GM23338 (cell line): ENCODE measurements around the gene NAA16. TPM values are rescaled to one million over a fixed set of nuclear protein-coding genes. Genes with fewer than 3 reads are reported as not detected.

Experiments used
- ATAC-seq: fragments of 200-7000 bp; cut with Tn5 transposase; 3 replicates; pipeline ENCODE4 v1.9.1; 2020
- DNase-seq: peaks from one replicate; pipeline ENCODE4 v3.0.0-alpha.2; 2015; ENCODE audit warnings: low spot score
- H2AFZ ChIP-seq: fragments of 200-600 bp; sonication (generic); 2 replicates; pipeline ENCODE4 v1.8.0; 2016; ENCODE audit warnings: antibody characterized with exemption, mild to moderate bottlenecking, moderate library complexity
- H3F3A ChIP-seq: fragments of 200-600 bp; sonication (generic); replicated peaks from 2 replicates; pipeline ENCODE4 v1.8.0; 2017; ENCODE audit warnings: antibody characterized with exemption, mixed run types, low read depth
- H3K27ac ChIP-seq: fragments of 200-600 bp; sonication (generic); 2 replicates; pipeline ENCODE4 v1.6.1; 2016; ENCODE audit warnings: low read depth
- H3K27me3 ChIP-seq: fragments of 200-600 bp; sonication (generic); 2 replicates; pipeline ENCODE4 v1.8.0; 2016; ENCODE audit warnings: mild to moderate bottlenecking, mixed run types, moderate library complexity; ENCODE audit not compliant: insufficient read depth
- H3K36me3 ChIP-seq: fragments of 200-600 bp; sonication (generic); 2 replicates; pipeline ENCODE4 v1.8.0; 2016; ENCODE audit warnings: mild to moderate bottlenecking; ENCODE audit not compliant: insufficient read depth
- H3K4me1 ChIP-seq: fragments of 200-600 bp; sonication (generic); 2 replicates; pipeline ENCODE4 v1.8.0; 2016; ENCODE audit warnings: mild to moderate bottlenecking, moderate library complexity; ENCODE audit not compliant: insufficient read depth
- H3K4me2 ChIP-seq: fragments of 200-600 bp; sonication (generic); 2 replicates; pipeline ENCODE4 v1.7.1; 2017; ENCODE audit warnings: mixed run types
- H3K4me3 ChIP-seq: fragments of 200-600 bp; sonication (generic); 2 replicates; pipeline ENCODE4 v1.6.1; 2016; ENCODE audit warnings: mixed run types
- H3K79me2 ChIP-seq: fragments of 200-600 bp; sonication (generic); replicated peaks from 2 replicates; pipeline ENCODE4 v1.8.0; 2017; ENCODE audit warnings: mild to moderate bottlenecking; ENCODE audit not compliant: insufficient read depth
- H3K9me2 ChIP-seq: fragments of 200-600 bp; sonication (generic); 2 replicates; pipeline ENCODE4 v1.8.0; 2017; ENCODE audit not compliant: insufficient read depth
- H4K20me1 ChIP-seq: fragments of 200-600 bp; sonication (generic); replicated peaks from 2 replicates; pipeline ENCODE4 v1.8.0; 2017; ENCODE audit warnings: mild to moderate bottlenecking; ENCODE audit not compliant: insufficient read depth
- H3K27ac Mint-ChIP-seq: 2 replicates; pipeline ENCODE4 v1.8.0; 2020; ENCODE audit warnings: inconsistent platforms, mild to moderate bottlenecking, moderate library complexity, mixed read lengths
- H3K27me3 Mint-ChIP-seq: 3 replicates; pipeline ENCODE4 v1.8.0; 2022; ENCODE audit warnings: low read depth, mild to moderate bottlenecking, moderate library complexity, mixed read lengths, inconsistent platforms; ENCODE audit not compliant: insufficient read depth, poor library complexity
- H3K36me3 Mint-ChIP-seq: 3 replicates; pipeline ENCODE4 v1.8.0; 2021; ENCODE audit warnings: low read depth, mild to moderate bottlenecking, inconsistent platforms, moderate library complexity, mixed read lengths
- H3K4me1 Mint-ChIP-seq: 3 replicates; pipeline ENCODE4 v1.8.0; 2020; ENCODE audit warnings: mild to moderate bottlenecking, inconsistent platforms, mixed read lengths
- H3K4me3 Mint-ChIP-seq: 3 replicates; pipeline ENCODE4 v1.8.0; 2021; ENCODE audit warnings: moderate library complexity, mild to moderate bottlenecking, inconsistent platforms, mixed read lengths
- H3K9me3 Mint-ChIP-seq: 3 replicates; pipeline ENCODE4 v1.8.0; 2020; ENCODE audit warnings: moderate library complexity, mild to moderate bottlenecking, inconsistent platforms, mixed read lengths
- CREB1 ChIP-seq: fragments of 250-450 bp; sonication (Bioruptor Pico); IDR thresholded peaks from 2 replicates; pipeline ENCODE4 v1.5.0; 2020; ENCODE audit warnings: low read depth, mild to moderate bottlenecking, moderate library complexity
- EZH2 ChIP-seq: fragments of 200-600 bp; sonication (generic); IDR thresholded peaks from one replicate; pipeline ENCODE4 v1.8.0; 2017; ENCODE audit warnings: antibody characterized with exemption, mild to moderate bottlenecking, low read depth; ENCODE audit not compliant: unreplicated experiment
- EZH2phosphoT487 ChIP-seq: fragments of 200-600 bp; sonication (generic); IDR thresholded peaks from one replicate; pipeline ENCODE4 v1.8.1; 2018; ENCODE audit warnings: antibody characterized with exemption; ENCODE audit not compliant: unreplicated experiment
- JUNB ChIP-seq: IDR thresholded peaks from one replicate; pipeline ENCODE4 v1.6.1; 2016; ENCODE audit warnings: antibody characterized with exemption; ENCODE audit not compliant: unreplicated experiment
- NANOG ChIP-seq: IDR thresholded peaks from 2 replicates; pipeline ENCODE4 v1.6.1; 2016; ENCODE audit warnings: antibody characterized with exemption, borderline replicate concordance
- POLR2AphosphoS5 ChIP-seq: IDR thresholded peaks from 2 replicates; pipeline ENCODE4 v1.6.1; 2016; ENCODE audit warnings: antibody characterized with exemption, low read depth
- STAT1 ChIP-seq: IDR thresholded peaks from one replicate; pipeline ENCODE4 v1.6.1; 2016; ENCODE audit warnings: antibody characterized with exemption; ENCODE audit not compliant: unreplicated experiment
- ZNF331 ChIP-seq: fragments of 250-450 bp; sonication (Bioruptor Pico); IDR thresholded peaks from 2 replicates; pipeline ENCODE4 v1.5.0; 2020; ENCODE audit warnings: low read depth, mild to moderate bottlenecking, moderate library complexity
- polyA plus RNA-seq: library from polyadenylated mRNA; unstranded; fragments of >200 nt; fragmentation: Nextera tagmentation; extraction: Ambion mirVana; gene quantifications from 2 replicates; pipeline ENCODE4 v1.2.1, GENCODE V29; 2016
- total RNA-seq: library from RNA; depleted of rRNA; stranded (reverse); fragments of >200 nt; shearing (Covaris generic); gene quantifications from 2 replicates; pipeline ENCODE4 v1.2.3, GENCODE V29; 2014
- TF ChIP-seq, protein P1 (sequence below): fragments of 250-450 bp; sonication (Bioruptor Pico); IDR thresholded peaks from 2 replicates; pipeline ENCODE4 v1.5.0; 2020; ENCODE audit warnings: mild to moderate bottlenecking, moderate library complexity
- TF ChIP-seq, protein P2 (sequence below): IDR thresholded peaks from 2 replicates; pipeline ENCODE4 v1.6.1; 2016; ENCODE audit warnings: antibody characterized with exemption
- TF ChIP-seq, protein P3 (sequence below): IDR thresholded peaks from one replicate; pipeline ENCODE4 v1.6.1; 2018; ENCODE audit warnings: antibody characterized with exemption; ENCODE audit not compliant: unreplicated experiment

Gene NAA16
- total and polyA plus RNA-seq, 2 experiments from 2014 or later = 42.3 to 51.7 TPM

DNA sequence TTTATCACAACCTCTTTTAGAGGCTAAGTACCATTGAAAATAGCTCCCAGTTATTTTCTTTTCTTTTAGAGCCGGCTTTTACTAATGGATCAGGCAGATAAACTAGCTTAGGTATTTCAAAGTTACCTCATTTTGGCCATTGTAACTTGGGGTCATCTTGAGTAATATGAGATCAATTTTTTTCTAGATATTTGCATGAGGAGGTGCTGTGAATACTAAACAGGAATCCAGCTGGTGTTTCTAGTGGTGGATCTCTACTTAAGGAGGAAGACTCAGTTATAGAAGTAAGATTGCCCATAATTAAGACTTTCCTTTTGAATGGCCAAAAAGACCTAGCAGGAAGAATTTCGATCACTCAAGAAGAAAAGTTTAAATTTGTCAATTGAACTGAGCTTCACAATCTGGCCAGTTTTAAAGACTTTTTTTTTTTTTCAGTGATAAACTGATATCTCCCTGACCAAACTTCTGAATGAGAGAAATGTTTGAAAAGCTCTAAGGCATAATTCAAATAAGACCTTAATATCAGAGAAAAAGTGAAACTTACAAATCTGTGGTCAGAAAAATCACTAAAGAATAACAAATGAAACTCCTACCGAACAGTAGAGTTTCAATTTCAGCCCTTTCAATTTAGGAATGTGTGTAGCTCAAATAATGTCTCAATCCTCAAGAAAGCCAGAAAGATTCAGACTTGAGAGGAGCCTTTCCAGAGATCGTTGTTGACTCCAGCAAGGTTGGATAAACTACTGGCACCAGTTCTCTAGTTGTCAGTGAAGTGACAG is 11.6 kb upstream of the NAA16 start:
- ATAC-seq (no peak), DNase-seq (no peak)
- Histone ChIP-seq H3K4me3 (no peak overlapping the region), H3K79me2 (no peaks in the 10 kb centered on the region), H4K20me1 (no peaks in the 10 kb centered on the region), H2AFZ (no peak overlapping the region), H3F3A (no peaks in the 10 kb centered on the region), H3K4me2 (no peak overlapping the region), H3K4me1 (0 out of 2 replicates have a peak, but pooled peaks cover 6% of the 10 kb centered on the region), H3K27me3 (no peaks in the 10 kb centered on the region), H3K9me2 (0 out of 2 replicates have a peak, but pooled peaks cover 6% of the 10 kb centered on the region), H3K27ac (no peak overlapping the region), H3K36me3 (no peaks in the 10 kb centered on the region)
- Mint-ChIP-seq H3K27me3 (no peaks in the 10 kb centered on the region), H3K4me3 (no peak overlapping the region), H3K36me3 (no peaks in the 10 kb centered on the region), H3K9me3 (no peaks in the 10 kb centered on the region; the same call in 2 of the 3 replicates), H3K27ac (no peak overlapping the region), H3K4me1 (no peaks in the 10 kb centered on the region)
- TF ChIP-seq, protein P1, sequence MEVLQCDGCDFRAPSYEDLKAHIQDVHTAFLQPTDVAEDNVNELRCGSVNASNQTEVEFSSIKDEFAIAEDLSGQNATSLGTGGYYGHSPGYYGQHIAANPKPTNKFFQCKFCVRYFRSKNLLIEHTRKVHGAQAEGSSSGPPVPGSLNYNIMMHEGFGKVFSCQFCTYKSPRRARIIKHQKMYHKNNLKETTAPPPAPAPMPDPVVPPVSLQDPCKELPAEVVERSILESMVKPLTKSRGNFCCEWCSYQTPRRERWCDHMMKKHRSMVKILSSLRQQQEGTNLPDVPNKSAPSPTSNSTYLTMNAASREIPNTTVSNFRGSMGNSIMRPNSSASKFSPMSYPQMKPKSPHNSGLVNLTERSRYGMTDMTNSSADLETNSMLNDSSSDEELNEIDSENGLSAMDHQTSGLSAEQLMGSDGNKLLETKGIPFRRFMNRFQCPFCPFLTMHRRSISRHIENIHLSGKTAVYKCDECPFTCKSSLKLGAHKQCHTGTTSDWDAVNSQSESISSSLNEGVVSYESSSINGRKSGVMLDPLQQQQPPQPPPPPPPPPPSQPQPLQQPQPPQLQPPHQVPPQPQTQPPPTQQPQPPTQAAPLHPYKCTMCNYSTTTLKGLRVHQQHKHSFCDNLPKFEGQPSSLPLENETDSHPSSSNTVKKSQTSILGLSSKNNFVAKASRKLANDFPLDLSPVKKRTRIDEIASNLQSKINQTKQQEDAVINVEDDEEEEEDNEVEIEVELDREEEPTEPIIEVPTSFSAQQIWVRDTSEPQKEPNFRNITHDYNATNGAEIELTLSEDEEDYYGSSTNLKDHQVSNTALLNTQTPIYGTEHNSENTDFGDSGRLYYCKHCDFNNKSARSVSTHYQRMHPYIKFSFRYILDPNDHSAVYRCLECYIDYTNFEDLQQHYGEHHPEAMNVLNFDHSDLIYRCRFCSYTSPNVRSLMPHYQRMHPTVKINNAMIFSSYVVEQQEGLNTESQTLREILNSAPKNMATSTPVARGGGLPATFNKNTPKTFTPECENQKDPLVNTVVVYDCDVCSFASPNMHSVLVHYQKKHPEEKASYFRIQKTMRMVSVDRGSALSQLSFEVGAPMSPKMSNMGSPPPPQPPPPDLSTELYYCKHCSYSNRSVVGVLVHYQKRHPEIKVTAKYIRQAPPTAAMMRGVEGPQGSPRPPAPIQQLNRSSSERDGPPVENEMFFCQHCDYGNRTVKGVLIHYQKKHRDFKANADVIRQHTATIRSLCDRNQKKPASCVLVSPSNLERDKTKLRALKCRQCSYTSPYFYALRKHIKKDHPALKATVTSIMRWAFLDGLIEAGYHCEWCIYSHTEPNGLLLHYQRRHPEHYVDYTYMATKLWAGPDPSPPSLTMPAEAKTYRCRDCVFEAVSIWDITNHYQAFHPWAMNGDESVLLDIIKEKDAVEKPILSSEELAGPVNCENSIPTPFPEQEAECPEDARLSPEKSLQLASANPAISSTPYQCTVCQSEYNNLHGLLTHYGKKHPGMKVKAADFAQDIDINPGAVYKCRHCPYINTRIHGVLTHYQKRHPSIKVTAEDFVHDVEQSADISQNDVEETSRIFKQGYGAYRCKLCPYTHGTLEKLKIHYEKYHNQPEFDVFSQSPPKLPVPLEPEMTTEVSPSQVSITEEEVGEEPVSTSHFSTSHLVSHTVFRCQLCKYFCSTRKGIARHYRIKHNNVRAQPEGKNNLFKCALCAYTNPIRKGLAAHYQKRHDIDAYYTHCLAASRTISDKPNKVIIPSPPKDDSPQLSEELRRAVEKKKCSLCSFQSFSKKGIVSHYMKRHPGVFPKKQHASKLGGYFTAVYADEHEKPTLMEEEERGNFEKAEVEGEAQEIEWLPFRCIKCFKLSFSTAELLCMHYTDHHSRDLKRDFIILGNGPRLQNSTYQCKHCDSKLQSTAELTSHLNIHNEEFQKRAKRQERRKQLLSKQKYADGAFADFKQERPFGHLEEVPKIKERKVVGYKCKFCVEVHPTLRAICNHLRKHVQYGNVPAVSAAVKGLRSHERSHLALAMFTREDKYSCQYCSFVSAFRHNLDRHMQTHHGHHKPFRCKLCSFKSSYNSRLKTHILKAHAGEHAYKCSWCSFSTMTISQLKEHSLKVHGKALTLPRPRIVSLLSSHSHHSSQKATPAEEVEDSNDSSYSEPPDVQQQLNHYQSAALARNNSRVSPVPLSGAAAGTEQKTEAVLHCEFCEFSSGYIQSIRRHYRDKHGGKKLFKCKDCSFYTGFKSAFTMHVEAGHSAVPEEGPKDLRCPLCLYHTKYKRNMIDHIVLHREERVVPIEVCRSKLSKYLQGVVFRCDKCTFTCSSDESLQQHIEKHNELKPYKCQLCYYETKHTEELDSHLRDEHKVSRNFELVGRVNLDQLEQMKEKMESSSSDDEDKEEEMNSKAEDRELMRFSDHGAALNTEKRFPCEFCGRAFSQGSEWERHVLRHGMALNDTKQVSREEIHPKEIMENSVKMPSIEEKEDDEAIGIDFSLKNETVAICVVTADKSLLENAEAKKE (CRISPR knock-in tag) = no peak
- no peak for TF ChIP-seq POLR2AphosphoS5
- TF ChIP-seq, protein P2, sequence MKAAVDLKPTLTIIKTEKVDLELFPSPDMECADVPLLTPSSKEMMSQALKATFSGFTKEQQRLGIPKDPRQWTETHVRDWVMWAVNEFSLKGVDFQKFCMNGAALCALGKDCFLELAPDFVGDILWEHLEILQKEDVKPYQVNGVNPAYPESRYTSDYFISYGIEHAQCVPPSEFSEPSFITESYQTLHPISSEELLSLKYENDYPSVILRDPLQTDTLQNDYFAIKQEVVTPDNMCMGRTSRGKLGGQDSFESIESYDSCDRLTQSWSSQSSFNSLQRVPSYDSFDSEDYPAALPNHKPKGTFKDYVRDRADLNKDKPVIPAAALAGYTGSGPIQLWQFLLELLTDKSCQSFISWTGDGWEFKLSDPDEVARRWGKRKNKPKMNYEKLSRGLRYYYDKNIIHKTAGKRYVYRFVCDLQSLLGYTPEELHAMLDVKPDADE = no peak
- TF ChIP-seq JUNB = no peak
- TF ChIP-seq, protein P3, sequence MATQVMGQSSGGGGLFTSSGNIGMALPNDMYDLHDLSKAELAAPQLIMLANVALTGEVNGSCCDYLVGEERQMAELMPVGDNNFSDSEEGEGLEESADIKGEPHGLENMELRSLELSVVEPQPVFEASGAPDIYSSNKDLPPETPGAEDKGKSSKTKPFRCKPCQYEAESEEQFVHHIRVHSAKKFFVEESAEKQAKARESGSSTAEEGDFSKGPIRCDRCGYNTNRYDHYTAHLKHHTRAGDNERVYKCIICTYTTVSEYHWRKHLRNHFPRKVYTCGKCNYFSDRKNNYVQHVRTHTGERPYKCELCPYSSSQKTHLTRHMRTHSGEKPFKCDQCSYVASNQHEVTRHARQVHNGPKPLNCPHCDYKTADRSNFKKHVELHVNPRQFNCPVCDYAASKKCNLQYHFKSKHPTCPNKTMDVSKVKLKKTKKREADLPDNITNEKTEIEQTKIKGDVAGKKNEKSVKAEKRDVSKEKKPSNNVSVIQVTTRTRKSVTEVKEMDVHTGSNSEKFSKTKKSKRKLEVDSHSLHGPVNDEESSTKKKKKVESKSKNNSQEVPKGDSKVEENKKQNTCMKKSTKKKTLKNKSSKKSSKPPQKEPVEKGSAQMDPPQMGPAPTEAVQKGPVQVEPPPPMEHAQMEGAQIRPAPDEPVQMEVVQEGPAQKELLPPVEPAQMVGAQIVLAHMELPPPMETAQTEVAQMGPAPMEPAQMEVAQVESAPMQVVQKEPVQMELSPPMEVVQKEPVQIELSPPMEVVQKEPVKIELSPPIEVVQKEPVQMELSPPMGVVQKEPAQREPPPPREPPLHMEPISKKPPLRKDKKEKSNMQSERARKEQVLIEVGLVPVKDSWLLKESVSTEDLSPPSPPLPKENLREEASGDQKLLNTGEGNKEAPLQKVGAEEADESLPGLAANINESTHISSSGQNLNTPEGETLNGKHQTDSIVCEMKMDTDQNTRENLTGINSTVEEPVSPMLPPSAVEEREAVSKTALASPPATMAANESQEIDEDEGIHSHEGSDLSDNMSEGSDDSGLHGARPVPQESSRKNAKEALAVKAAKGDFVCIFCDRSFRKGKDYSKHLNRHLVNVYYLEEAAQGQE = no peak
- TF ChIP-seq STAT1 = no peak
- no peak for TF ChIP-seq EZH2
- TF ChIP-seq NANOG = no peak
- no peak for TF ChIP-seq ZNF331 (CRISPR knock-in tag)
- TF ChIP-seq EZH2phosphoT487 = no peak
- no peak for TF ChIP-seq CREB1 (CRISPR knock-in tag)
